LoVo (cell line): ENCODE data around the gene UQCR10.

Experiments
- DNase-seq: peaks from one replicate; pipeline ENCODE4 v3.0.0-alpha.2; 2016; ENCODE audit warnings: low spot score

UQCR10 gene

DNA sequence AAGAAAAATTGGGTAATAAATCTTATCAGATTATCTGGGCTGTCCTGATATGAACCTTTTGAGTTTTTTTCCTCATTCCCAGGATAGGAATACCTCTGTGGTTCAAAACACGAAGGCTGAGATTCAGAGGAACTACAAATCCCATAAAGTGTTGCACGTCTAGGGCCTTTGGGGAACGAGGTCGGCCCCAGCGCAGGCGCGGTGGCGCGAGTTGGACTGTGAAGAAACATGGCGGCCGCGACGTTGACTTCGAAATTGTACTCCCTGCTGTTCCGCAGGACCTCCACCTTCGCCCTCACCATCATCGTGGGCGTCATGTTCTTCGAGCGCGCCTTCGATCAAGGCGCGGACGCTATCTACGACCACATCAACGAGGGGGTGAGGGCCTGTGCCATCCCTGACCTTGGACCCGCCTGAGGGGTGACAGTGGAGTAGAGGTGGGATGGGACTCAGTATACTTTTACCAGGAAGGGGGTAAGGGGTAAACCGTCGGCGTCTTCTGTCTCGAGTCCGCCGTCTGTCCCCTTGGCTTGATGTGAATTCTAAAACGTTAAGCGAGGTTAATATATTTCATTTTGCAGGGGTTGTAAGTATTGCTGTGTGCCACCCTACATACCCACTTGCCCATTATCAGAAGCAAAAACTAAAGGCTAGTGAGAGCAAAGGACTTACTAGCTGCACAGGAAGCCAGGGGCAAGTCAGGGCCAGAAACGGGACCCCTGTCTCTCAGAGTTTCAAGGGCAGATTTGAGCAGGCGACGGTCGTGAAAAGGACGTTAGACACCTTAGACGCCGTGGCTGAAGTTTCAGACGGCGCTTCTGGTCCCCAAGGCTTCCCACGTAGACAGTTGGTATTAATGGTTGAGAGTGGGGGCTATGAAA is at the start of gene UQCR10:
UQCR10 (plus strand) TSS at position 199 of the 881 bp plus-strand sequence; CDS start at position 229, 30 bp downstream.
- peak; percentile 90 for DNase-seq

DNA sequence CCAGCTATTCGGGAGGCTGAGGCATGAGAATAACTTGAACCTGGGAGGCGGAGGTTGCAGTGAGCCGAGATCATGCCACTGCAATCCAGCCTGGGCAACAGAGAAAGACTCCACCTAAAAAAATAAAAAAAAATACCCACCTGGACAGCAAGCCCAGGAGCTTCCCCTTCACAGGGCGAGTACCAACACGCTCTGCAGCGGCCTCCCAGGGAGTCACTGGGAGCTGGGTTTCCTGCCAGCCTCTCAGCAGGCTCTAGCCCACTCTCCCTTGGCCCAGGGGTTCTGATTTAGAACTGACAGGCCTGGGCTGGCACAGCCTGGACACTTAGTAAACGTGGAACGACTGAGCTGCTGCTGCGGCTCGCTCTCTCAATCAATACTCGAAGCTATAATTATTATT is 49.4 kb upstream of the UQCR10 start:
- no peak for DNase-seq

DNA sequence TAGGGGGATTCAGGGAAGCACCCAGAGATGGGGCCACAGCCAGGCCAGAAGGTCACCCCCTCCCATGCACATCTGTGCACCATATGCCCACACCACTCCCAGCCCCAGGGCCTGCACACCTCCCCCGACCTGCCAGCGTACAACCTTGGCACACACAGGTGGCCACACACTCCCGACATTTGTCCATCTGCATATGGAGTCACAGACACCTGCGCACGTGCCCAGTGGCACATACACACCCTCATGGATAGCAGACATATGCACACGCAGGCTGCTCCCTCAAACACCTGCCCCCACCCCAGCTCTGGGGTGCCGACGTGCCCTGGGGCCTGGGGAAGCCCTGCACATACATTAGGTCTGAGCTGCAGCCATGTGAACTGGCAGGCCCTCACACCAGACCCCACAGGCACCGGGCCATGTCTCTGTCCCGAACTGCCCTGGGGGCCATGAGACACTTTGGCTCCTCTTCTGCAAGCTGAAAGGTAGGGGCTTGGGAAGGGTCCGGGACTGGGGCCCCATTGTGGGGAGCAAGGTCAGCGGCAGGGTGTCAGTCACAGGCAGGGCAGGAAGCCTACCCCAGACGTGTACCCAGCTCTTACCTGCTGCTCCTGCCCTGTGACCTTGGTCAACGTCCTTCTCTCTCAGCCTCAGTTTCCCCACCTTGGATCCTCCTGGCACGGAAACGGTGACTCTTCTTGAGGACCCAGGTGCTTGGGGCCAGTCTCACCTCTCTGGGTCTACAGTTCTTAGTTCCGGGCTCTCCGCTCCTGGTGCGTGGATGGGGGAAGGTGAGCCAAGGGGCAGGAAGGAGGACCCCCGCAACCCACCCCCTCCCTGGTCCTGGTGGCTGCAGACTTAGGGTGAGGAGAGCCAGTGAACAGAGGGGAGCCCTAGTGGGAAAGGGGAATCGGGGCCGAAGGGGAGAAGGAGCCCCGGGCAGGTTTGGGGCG is 47.9 kb upstream of the UQCR10 start:
- no peak for DNase-seq

DNA sequence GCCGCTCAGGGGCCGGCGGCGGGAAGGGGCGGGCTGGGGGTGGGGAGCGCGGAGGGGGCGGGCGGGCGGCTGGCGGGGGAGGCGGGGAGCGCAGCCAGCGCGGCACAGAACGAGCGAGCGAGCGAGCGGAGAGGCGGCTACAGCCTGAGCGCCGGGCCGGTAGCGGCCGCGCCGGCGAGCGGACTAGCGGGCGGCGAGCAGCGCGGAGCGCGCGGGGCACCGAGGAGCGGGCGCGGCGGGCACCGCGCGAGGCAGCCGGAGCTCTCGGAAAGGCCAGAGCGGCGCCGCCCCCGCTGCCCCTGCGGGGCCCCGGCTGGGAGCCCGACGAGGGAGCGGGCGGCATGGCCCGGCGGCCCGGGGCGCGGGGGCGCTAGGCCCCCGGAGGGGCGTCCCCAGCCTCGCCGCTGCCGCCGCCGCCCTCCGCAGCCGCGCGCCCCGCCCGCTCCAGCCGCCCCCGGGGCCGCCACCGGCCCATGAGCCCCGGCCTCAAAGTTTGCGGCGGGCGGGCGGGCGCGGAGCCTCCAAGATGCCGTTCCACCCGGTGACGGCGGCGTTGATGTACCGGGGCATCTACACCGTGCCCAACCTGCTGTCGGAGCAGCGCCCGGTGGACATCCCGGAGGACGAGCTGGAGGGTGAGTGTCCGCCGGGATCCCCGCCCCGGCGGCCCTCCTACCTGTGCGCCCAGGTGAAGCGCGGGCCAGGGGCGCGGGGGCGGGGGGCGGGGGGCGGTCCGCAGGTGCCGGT is 47.1 kb upstream of the UQCR10 start, which contains the start of gene CABP7:
CABP7 (plus strand) TSS at position 105 of the 747 bp plus-strand sequence; CDS start at position 527, 422 bp downstream.
- no peak for DNase-seq

DNA sequence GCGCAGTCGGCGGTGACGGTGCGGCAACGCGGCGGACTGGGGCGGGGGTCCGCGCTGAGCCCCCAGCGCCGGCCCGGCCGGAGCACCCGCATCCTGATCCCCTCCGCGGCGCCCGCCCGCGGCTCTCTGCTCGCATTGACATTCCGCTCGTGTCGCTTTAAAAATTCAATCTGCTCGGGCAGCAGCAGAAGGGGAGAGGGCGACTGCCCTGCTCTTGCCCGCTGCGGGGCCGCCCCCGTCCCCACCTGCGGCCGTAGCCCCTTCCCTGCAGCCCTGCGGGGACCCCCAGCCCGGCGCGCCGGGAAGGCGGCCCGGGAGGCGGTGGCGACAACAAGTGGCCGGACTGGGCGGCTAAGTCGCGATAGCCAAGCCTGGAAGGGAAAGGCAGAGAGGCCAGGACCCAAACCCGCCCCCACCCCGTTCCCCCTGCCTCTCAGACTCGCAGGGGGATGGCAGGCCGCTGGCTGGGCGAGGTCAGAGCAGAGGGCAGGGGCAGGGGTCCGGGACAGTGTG is 46.3 kb upstream of the UQCR10 start:
- DNase-seq: no peak

DNA sequence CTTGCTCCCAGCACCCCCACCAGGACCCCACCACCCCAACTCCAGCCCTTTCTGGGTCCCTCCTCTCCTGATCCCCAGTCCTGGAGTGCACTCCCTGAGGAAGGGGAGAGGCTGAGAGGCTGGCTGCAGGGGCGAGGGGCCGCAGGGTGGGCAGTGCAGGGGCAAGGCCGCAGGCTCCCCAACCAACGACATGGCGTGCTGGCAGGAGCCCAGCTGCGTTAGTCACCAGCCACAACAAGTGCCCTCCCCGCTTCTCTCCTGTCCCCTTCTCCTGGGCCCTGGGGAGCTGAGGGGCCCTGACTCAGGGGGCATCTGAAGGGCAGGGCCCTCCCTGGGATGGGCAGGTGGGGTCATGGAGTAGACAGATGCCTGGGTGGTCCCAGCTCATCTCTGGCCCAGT is 45.0 kb upstream of the UQCR10 start:
- no peak for DNase-seq

DNA sequence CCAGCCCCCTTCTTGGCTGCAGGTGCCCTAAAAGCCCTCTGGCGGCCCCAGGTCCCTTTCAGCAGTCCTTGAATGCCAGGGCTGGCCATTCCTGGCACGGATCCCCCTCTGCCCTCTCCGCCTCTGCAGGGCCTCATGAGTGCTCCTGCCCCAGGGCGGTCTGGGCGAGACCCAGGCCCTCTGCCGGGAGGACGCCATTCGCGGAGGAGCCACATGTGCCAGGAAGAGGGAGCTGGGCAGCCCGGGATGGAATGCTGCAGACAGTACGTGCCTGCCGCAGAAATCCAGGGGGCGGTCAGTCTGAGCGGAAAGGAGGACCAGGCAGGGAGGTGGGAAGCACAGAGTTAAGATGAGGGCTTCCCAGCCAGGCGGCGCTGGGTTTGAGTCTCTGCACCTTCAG is 44.6 kb upstream of the UQCR10 start:
- no peak for DNase-seq

DNA sequence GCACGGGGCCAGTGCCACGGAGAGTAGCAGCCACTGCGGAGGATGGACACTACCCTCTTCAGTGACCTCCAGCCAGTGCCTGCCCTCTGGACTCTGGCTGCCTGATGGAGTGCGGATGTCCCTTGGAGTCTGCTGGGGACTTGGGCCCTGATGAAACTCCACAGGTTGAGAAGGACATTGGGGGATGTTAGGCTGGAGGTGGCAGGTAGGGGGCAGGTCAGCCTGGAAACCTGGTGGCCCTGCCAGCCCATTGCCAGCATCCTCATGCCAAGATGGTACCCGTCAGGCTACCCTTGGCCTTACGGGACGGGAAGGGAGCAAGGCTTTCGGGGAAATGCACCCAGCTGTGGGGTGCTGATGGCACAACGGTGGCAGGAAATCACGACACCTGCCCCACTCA is 43.4 kb upstream of the UQCR10 start:
- DNase-seq: no peak

DNA sequence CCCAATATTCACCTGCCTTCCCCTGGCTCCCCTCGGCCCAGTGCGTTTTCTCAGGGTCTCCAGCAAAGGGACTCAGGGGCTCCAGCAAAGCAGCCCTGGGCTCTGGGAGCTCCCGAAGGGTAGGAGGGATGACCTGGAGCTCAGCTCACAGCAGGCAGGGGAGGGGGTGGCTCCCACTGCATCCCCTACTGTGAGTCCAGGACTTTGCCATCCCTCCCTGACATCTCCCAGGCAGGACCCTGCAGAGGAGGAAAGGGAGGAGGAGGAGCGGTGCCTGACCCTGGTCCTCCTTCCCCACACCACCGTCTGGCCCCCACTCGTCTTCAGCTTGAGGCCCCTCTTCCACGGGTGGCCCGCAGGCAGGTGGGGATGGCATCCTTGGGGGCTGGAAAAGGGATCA is 42.3 kb upstream of the UQCR10 start:
- no peak for DNase-seq

DNA sequence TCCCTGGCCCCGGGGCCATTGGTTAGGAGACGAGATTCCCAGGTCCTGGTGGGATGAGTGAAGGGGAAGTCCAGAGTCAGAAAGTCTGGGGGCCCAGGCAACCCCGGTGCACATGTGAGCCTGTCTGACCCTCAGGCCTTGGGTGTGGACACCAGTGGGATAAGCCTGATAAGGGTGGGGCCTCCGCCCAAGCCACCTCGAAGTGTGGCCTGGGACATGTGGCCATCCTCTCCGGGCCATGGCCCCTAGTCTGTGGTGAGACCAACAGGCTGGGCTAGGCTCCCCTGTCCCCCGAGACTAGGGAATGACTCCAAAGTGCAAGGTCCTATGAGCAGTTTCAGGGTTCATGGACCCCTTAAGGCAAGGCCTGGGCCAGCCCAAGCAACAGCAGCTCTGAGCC is 41.1 kb upstream of the UQCR10 start:
- no peak for DNase-seq

DNA sequence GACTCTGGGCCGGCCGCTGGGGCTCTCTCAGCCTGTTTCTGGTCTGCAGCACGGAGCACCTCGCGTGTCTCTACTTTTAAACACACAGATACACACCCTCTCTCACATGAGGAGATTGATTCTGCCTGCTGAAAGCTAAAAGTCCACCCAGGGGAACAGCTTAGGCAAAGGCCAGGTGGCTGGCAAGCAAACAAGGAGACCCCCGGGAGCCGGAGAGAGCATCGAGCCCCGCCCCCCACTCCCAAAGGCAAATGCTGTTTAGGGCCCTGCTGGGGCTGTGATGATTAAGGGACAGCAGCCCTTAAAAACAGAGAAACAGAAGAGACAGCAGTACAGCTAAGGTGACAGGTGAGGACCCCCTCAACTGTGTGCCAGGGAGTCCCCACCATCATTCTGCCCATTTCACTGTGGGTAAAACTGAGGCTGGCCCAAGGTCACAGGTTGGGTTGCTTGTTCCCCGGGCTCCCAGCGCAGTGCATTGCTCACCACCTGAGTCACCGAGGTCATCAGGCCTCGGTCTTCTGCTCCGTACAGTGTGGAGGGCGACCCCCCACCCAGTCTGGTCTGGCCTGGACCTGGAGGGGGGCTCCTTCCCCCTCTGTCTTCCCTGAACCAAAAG is 40.5 kb upstream of the UQCR10 start:
- no peak for DNase-seq

DNA sequence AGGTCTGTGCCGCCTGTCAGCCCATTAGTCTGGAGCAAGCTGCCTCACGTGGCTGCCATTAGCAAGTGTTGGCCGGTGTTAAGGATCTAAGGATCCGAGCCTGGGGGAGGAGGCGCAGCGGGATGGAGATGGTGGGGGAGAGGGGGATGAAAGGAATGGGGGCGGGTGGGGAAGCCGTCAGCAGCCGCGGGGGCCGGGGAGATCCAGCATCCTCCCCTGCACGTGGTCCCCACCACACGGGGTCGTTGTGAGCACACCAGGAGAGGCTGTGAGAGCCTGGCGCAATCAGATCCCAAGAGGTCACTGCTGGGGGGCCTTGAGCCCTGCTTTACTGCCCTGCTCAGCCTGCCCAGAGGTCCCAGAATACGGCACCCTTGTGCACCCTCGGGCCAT is 40.0 kb upstream of the UQCR10 start:
- no peak for DNase-seq

DNA sequence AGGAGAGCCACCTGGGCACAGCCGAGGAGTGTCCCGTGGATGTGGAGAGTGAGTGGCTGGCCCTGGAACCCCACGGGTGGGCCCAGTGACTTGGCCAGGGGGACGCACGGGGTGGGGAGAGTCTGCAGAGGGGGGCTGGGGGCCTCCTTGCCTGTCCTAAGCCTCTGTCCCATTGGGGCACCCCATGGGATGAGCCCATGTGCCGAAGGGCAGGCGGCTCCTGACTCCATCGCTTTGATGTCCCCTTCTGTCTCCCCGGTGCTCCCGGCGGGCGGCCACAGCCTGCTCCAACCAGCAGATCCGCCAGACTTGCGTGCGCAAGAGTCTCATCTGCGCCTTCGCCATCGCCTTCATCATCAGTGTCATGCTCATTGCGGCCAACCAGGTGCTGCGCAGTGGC is 38.0 kb upstream of the UQCR10 start:
- DNase-seq: no peak

DNA sequence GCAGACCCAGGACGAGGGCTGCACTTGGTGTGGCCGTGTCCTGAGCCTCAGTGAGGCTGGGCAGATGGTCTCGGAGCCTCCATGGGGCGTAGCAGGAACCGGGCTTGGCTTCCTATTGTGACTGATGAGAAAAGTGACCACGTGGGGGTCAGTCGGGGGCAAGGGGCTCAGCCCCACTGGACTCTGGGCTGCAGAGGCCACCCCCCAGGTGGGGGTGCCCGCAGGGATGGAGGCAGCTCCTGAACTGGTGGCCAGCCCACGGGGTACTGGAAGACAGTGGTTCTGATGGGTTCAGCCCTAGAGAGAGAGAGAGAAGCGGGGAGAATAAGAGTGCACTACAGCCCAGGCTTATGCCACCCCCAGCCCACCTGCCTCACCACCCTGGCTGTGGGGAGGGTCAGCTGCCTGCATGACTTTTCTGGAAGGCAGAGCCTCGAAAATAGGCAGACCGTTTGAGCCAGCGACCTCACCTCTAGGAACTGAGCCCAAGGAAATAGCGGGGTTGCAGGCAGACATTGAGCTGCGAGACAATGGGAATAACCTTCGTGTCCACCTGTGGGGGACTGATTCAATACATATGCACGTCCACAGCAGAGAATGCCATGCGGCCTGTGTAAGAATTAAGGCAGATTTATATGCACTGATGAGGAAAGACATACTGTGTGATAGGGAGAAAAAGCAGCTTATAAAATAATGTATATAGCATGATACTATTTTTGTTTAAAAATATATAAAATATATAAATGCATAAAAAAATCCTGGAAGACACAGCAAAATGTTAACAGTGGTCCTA is 35.9 kb upstream of the UQCR10 start:
- DNase-seq: no peak

DNA sequence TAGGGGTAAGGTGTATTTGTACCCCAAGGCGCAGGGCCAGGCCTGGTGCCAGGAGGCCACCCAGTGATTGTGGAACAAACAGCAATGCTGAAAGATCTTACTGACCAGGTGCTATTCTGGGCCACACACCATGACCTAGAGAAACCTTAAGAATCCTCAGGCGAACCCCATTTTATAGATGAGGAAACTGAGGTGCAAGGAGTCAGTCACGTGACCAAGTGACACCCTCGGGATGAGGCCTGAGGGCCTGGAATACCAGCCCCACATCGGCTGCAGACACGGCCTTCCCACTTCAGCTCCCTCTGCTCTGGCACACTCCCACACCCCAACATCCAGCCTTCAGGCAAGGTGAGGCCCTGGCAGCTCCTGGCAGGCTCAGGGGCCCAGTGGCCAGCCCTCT is 34.3 kb upstream of the UQCR10 start:
- DNase-seq: no peak

DNA sequence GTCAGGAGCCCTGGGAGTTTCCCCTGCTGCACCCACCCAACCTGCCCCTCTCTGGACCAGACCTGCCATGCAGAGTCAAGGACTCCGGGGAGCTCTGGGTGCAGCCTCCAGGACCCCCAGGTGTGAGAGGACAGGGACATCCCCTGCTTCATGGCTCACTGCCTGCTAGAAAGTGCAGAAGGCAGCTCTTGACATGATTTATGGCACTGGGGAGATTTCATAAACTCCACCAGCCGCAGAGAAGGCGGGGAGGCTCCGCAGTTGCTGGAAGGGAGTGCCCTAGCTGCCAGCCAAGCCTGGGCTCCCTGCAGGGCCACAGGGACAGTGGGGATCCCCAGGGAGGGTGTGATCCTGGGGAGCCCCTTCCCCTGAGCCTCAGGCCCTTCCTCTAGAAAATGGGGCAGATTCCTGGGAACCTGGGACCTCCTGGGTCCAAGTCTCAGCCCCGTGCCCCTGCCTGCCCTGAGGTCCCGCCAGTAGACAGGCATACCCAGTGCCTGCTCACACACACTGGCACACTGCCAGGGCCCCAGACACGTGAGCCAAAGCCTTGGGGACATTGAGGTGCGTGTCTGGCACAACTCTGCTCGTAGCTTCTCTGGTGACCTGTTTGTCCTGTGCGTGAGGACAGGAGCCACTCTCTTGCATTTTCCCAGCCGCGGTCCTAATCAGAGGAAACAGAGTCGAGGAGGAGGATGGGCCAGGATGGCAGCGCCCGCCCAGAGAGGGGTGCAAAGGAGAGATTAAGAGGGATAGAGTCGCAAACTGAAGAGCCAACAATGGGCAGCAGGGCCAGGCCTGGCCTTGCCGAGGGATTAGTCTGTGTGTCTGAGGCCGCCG is 33.6 kb upstream of the UQCR10 start:
- DNase-seq: no peak

DNA sequence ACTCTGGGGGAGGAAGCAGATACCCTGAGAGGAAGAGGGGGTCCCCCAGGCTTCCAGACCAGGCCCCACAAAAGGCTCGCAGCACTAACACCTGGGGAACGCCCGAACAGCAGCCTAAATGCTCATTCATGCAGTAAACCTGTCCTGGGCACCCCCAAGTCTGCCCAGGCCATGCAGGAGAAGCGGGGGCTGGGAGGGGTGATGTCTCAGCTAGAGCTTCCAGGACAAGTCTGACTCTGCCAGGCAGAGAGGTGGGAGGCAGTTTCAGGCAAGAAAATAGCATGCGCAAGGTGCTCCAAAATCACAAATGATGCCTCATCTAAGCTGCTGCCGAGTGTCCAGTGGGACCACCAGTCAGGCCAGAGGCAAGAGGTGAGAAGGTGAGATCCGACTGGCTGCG is 32.8 kb upstream of the UQCR10 start:
- DNase-seq: no peak

DNA sequence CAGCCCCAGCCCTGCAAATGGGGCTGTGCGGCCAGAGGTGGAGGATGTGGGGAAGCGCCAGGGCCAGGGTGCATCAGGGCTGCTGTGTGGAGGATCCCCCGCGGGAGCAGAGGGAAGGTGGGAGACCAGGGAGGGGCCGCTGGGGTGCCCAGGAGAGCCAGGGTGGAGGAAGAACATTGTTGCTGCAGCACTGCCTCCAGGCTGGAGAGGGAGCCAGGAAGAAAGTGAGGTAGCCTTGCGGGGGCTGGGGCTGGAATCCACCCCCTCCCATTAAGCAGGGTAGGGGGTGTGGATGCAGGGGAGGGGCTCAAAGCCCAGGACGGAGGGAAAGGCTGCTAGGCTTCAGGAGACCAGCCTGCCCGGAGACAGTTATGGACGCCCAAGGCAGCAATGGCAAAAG is 32.3 kb upstream of the UQCR10 start:
- DNase-seq: no peak

DNA sequence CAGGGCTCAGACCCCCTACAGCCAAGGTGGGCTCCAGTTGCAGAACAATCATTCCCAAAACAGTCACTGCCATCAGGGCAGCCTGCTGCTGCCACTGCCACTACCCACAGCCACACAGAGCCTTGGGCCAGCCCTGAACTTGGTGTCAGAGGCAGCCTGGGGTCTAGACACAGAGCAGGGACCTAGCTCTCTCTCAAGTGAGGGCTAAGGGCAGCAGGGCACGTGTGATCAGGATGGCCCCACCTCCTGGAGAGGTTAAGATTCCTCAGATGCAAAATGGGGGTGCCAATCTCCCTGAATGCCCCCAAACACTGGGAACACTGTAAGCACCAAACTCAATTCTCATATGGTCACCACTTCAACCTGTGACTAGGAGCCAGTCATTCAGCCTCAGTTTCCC is 31.8 kb upstream of the UQCR10 start:
- no peak for DNase-seq
